Pancreas (tissue), 10 donors: ENCODE data around the gene SMAD3. TPM values are rescaled to one million over a fixed set of nuclear protein-coding genes. Genes with fewer than 3 reads are reported as not detected.

ENCODE experiments used
- ATAC-seq, 4 donors: fragments of 200-7000 bp; cut with Tn5 transposase; one replicate each; pipeline versions ENCODE4 v1.8.0 to v1.9.1; 2020; ENCODE audit warnings: mild to moderate bottlenecking in 4 of 4, moderate library complexity in 4 of 4
- DNase-seq, 6 donors: peaks; one replicate each; pipeline ENCODE4 v3.0.0-alpha.2; 2020
- FAIRE-seq: peaks from 2 replicates; lab custom pipeline; 2012; peaks lifted over from hg19 to GRCh38; lab: Jason Lieb, UNC
- H3K27ac ChIP-seq, 4 donors: fragments of 200-600 bp; sonication (generic); 1 replicate in 3 of 4; 2 replicates in 1 of 4; pipeline versions ENCODE4 v1.5.0 to v1.8.0; 2020
- H3K27me3 ChIP-seq, 4 donors: fragments of 200-600 bp; one replicate each; pipeline ENCODE4 v1.8.0; 2021
- H3K36me3 ChIP-seq, 3 donors: fragments of 200-600 bp; sonication (generic) in 1 of 3; one replicate each; pipeline versions ENCODE4 v1.5.0 to v1.8.0; 2020 to 2021
- H3K4me1 ChIP-seq, 3 donors: fragments of 200-600 bp; one replicate each; pipeline ENCODE4 v1.8.0; 2021
- H3K4me3 ChIP-seq, 4 donors: fragments of 200-600 bp; sonication (generic) in 2 of 4; one replicate each; pipeline versions ENCODE4 v1.5.0 to v1.8.0; 2020 to 2021
- H3K9me3 ChIP-seq, 4 donors: fragments of 200-600 bp; one replicate each; pipeline ENCODE4 v1.8.0; 2021
- WGBS, 2 donors: extraction: QIAGEN DNeasy Blood & Tissue Kit; methylation state at CpG; one replicate each; pipeline ENCODE4 v1.1.7; 2013; 5-methylcytosine and 5-hydroxymethylcytosine counted together
- intact Hi-C, 3 donors: fragments of 100-400 bp; cut with DNase I; formaldehyde crosslinking; loops; one replicate each; pipeline versions ENCODE4 v1.11.1 to v1.14.2; 2022
- polyA plus RNA-seq, 2 donors: library from polyadenylated mRNA; stranded (reverse); fragments of 200-250 nt; gene quantifications; one replicate each; pipeline ENCODE4 v1.2.3, GENCODE V29; 2013
- total RNA-seq, 6 donors: library from RNA; stranded (reverse); fragmentation: NEBNext Ultra II Directional in 4 of 6; extraction: Animal tissue kit (Norgen Biotek cat#: 25700) in 4 of 6; gene quantifications; one replicate each; pipeline versions ENCODE4 v1.2.1 to v1.2.4, GENCODE V29; 2021 to 2023
- TF ChIP-seq, protein P1 (sequence below), 4 donors: fragments of 200-600 bp; sonication (generic) in 3 of 4; IDR thresholded peaks; one replicate each; pipeline versions ENCODE4 v1.5.0 to v1.8.0; 2021; ENCODE audit warnings: antibody characterized with exemption in 4 of 4
- donor health status: healthy with polysubstance abuse.
- donor health status: DM: no; HTN: no; CAD: no; lungs with moderate emphysema.
- donor health status: DM: no; HTN: no; CAD: no.
- donor health status: control.
- donor health status: control.
- donor health status: Bipolar disorder and iron deficiency.
- donor health status: DM: yes; HTN: yes; CAD: no.
- donor health status: DM: no; HTN: no; CAD: no.
- donor health status: DM: no; HTN: no; CAD: no.
- donor health status: DM: yes; HTN: yes; CAD: no.

The SMAD3 gene
- total and polyA plus RNA-seq, 8 donors: 7.9 to 42.5 (median 21.4) TPM

- ATAC-seq (peak in 3 of 4 donors; percentile 1 to 21 (median 7)), DNase-seq (peak in 3 of 6 donors; percentile 46 to 53 (median 48)), FAIRE-seq (no peak)
- Histone ChIP-seq H3K4me1 (peaks cover 28 to 59% (median 31%) of the 10 kb centered on the region in 3 donors), H3K27me3 (no peaks in the 10 kb centered on the region), H3K4me3 (no peak overlapping the region), H3K9me3 (no peaks in the 10 kb centered on the region), H3K27ac (peak overlapping the region; percentile 14 to 87 (median 30)), H3K36me3 (no peaks in the 10 kb centered on the region)
- WGBS, 2 donors: 65 to 66% methylated on average over 18 of the region's 18 CpGs
- TF ChIP-seq, protein P1, sequence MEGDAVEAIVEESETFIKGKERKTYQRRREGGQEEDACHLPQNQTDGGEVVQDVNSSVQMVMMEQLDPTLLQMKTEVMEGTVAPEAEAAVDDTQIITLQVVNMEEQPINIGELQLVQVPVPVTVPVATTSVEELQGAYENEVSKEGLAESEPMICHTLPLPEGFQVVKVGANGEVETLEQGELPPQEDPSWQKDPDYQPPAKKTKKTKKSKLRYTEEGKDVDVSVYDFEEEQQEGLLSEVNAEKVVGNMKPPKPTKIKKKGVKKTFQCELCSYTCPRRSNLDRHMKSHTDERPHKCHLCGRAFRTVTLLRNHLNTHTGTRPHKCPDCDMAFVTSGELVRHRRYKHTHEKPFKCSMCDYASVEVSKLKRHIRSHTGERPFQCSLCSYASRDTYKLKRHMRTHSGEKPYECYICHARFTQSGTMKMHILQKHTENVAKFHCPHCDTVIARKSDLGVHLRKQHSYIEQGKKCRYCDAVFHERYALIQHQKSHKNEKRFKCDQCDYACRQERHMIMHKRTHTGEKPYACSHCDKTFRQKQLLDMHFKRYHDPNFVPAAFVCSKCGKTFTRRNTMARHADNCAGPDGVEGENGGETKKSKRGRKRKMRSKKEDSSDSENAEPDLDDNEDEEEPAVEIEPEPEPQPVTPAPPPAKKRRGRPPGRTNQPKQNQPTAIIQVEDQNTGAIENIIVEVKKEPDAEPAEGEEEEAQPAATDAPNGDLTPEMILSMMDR (IDR thresholded peaks at IDR 0.05): no peak
- intact Hi-C loops: no loop called here
These were observed 44.0 kb downstream of the SMAD3 start for GRCh38 chr15:67109141-67110034.

GRCh38 chr15:67110361-67110781, 45.0 kb downstream of the SMAD3 start:
- peak overlapping the region in 3 of 4 donors; percentile 14 to 87 (median 40) for H3K27ac ChIP-seq
- intact Hi-C loops: no loop called here
- no peaks in the 10 kb centered on the region for H3K36me3 ChIP-seq
- WGBS, 2 donors: 95 to 96% methylated on average over 5 of the region's 5 CpGs
- FAIRE-seq: no peak
- peaks cover 27 to 57% (median 30%) of the 10 kb centered on the region in 3 donors for H3K4me1 ChIP-seq
- H3K4me3 ChIP-seq: no peak overlapping the region
- H3K9me3 ChIP-seq: no peaks in the 10 kb centered on the region
- no peak for ATAC-seq
- no peaks in the 10 kb centered on the region for H3K27me3 ChIP-seq
- TF ChIP-seq, protein P1 (IDR thresholded peaks at IDR 0.05): no peak
- DNase-seq: no peak

DNA sequence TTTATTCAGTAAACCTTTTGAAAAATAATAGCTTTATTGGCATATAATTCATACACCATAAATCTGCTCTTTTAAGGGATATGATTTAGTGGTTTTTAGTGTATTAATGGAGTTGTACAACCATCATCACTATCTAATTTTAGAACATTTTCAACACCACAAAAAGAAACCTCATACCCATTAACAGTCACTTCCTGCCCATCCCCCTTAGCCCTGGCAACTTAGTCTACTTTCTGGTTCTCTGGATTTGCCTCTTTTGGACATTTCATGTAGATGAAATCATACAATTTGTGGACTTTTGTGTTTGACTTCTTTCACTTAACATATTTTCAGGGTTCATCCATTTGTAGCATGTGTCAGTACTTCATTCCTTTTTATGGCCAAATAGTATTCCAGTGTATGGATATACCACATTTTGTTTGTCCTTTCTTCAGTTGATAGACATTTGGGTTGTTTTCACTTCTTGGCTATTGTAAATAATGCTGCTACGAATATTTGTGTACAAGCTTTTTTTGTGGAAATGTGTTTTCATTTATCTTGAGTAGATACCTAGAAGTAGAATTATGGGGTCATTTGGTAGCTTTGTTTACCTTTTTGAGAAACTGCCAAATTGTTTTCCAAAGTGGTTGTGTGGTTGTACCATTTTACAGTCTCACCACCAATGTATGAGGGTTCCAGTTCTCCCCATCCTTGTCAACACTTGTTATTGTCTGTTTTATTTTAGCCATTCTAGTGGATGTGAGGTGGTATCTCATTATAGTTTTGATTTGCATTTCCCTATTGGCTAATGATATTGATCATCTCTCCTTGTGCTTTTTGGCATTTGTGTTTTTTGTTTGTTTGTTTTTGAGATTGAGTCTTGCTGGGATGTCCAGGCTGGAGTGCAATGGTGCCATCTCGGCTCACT, 45.8 kb downstream of the SMAD3 start:
- ATAC-seq (no peak), FAIRE-seq (no peak), DNase-seq (no peak)
- no peaks in the 10 kb centered on the region for H3K9me3 ChIP-seq
- 82 to 84% methylated on average over 2 of the region's 2 CpGs for WGBS, 2 donors
- intact Hi-C loops: no loop called here
- no peaks in the 10 kb centered on the region for H3K27me3 ChIP-seq
- H3K27ac ChIP-seq: no peak overlapping the region
- no peaks in the 10 kb centered on the region for H3K36me3 ChIP-seq
- H3K4me1 ChIP-seq: peaks cover 24 to 52% (median 28%) of the 10 kb centered on the region in 3 donors
- no peak overlapping the region for H3K4me3 ChIP-seq
- TF ChIP-seq, protein P1 (IDR thresholded peaks at IDR 0.05): no peak

DNA sequence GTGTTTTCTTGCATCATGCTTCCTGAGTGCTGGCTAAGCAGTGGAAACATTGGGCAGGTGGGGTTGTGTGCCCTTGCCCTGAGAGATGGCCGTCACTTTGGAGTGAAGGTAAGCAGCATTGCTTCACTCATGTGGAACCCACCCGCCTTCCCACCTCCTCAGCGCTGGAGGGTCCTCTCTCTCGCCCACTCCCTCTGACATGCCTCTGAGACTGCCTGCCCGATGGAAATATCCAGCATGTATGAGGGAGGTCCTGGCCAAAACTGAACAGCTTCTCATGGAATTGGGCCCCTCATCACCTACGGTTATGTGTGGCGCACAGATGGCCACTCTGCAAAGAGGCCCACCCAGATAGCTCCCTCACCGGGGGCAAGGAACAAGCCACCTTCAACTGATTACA, 48.6 kb downstream of the SMAD3 start:
- Histone ChIP-seq H3K27ac (peak overlapping the region in 1 of 4 donors; percentile 55), H3K9me3 (no peaks in the 10 kb centered on the region), H3K27me3 (no peaks in the 10 kb centered on the region), H3K36me3 (no peaks in the 10 kb centered on the region), H3K4me1 (peaks cover 16 to 52% (median 18%) of the 10 kb centered on the region in 3 donors), H3K4me3 (no peak overlapping the region)
- 91 to 96% methylated on average over 8 of the region's 8 CpGs for WGBS, 2 donors
- no peak for ATAC-seq
- intact Hi-C loops: no loop called here
- TF ChIP-seq, protein P1 (IDR thresholded peaks at IDR 0.05): no peak
- DNase-seq: no peak
- no peak for FAIRE-seq
